Measurements from ENCODE around the gene ZNF337. TPM values are rescaled to one million over a fixed set of nuclear protein-coding genes. Genes with fewer than 3 reads are reported as not detected.

ZNF337 gene
- total RNA-seq, 1 donor from 2014 or later: 24.5 TPM

- Mint-ChIP-seq H3K4me1 (ENCODE audit: low read depth, unreplicated experiment) (peaks cover 21% of the 10 kb centered on the region), H3K36me3 (ENCODE audit: unreplicated experiment) (peaks cover 13% of the 10 kb centered on the region), H3K27ac (ENCODE audit: unreplicated experiment) (peak overlapping the region; percentile 89), H3K27me3 (ENCODE audit: unreplicated experiment) (peaks cover 12% of the 10 kb centered on the region), H3K4me3 (ENCODE audit: unreplicated experiment) (peak overlapping the region; percentile 86), H3K9me3 (ENCODE audit: unreplicated experiment) (peaks cover 11% of the 10 kb centered on the region)
- TF ChIP-seq CTCF (IDR thresholded peaks at IDR 0.05; ENCODE audit: partially characterized antibody, unreplicated experiment): no peak
- no peak for DNase-seq
Measured at GRCh38 chr20:25695532-25696370, 902 bp downstream of the ZNF337 start.

- Mint-ChIP-seq H3K27ac (ENCODE audit: unreplicated experiment) (peak overlapping the region; percentile 46), H3K4me1 (ENCODE audit: low read depth, unreplicated experiment) (peaks cover 31% of the 10 kb centered on the region), H3K27me3 (ENCODE audit: unreplicated experiment) (peaks cover 12% of the 10 kb centered on the region), H3K36me3 (ENCODE audit: unreplicated experiment) (no peaks in the 10 kb centered on the region), H3K9me3 (ENCODE audit: unreplicated experiment) (peaks cover 7% of the 10 kb centered on the region), H3K4me3 (ENCODE audit: unreplicated experiment) (peak overlapping the region; percentile 54)
- TF ChIP-seq CTCF (IDR thresholded peaks at IDR 0.05; ENCODE audit: partially characterized antibody, unreplicated experiment): no peak
- no peak for DNase-seq
Measured at GRCh38 chr20:25692499-25692898, 4.2 kb downstream of the ZNF337 start.

GRCh38 chr20:25690427-25690826 lies 6.2 kb downstream of the ZNF337 start:
- DNase-seq: no peak

GRCh38 chr20:25686081-25687067 lies 10.3 kb downstream of the ZNF337 start:
- H3K4me1 Mint-ChIP-seq (ENCODE audit: low read depth, unreplicated experiment): peaks cover 29% of the 10 kb centered on the region
- TF ChIP-seq CTCF (IDR thresholded peaks at IDR 0.05; ENCODE audit: partially characterized antibody, unreplicated experiment): no peak
- H3K4me3 Mint-ChIP-seq (ENCODE audit: unreplicated experiment): peak overlapping the region; percentile 47
- H3K27me3 Mint-ChIP-seq (ENCODE audit: unreplicated experiment): peaks cover 6% of the 10 kb centered on the region
- peaks cover 2% of the 10 kb centered on the region for H3K9me3 Mint-ChIP-seq (ENCODE audit: unreplicated experiment)
- no peak for DNase-seq
- peak overlapping the region; percentile 64 for H3K27ac Mint-ChIP-seq (ENCODE audit: unreplicated experiment)
- peaks cover 14% of the 10 kb centered on the region for H3K36me3 Mint-ChIP-seq (ENCODE audit: unreplicated experiment)

More at GRCh38 chr20:25690427-25690826, 6.2 kb downstream of the ZNF337 start:
- no peak for TF ChIP-seq CTCF (IDR thresholded peaks at IDR 0.05; ENCODE audit: partially characterized antibody, unreplicated experiment)
- H3K4me1 Mint-ChIP-seq (ENCODE audit: low read depth, unreplicated experiment): peaks cover 41% of the 10 kb centered on the region
- peaks cover 2% of the 10 kb centered on the region for H3K9me3 Mint-ChIP-seq (ENCODE audit: unreplicated experiment)
- no peaks in the 10 kb centered on the region for H3K36me3 Mint-ChIP-seq (ENCODE audit: unreplicated experiment)
- H3K27ac Mint-ChIP-seq (ENCODE audit: unreplicated experiment): peak overlapping the region; percentile 88
- peak overlapping the region; percentile 67 for H3K4me3 Mint-ChIP-seq (ENCODE audit: unreplicated experiment)
- peaks cover 11% of the 10 kb centered on the region for H3K27me3 Mint-ChIP-seq (ENCODE audit: unreplicated experiment)

Measured in glutamatergic neuron (in vitro differentiated cells).